GM21576 (cell line): ENCODE results near the gene MARK2.
"Not testable (repeated sequence)": the region's sequence is repeated elsewhere in the genome, so short reads cannot be mapped to it uniquely, and the experiment has no call there.

ENCODE experiments used
- ATAC-seq: cut with Tn5 transposase; IDR thresholded peaks from one replicate; pipeline ENCODE4 v1.9.1; 2021; ENCODE audit warnings: mild to moderate bottlenecking, moderate library complexity; ENCODE audit not compliant: unreplicated experiment

MARK2 gene

GRCh38 chr11:63838678-63839507 lies at the start of gene MARK2:
TSS of gene MARK2 (plus strand) at chr11:63839110. CDS start at chr11:63839507, 397 bp downstream.
- ATAC-seq, result peak; percentile 72

GRCh38 chr11:63791495-63792167 lies 47.3 kb upstream of the MARK2 start:
- ATAC-seq, result no peak

- ATAC-seq, result no peak
These were observed 45.7 kb upstream of the MARK2 start for GRCh38 chr11:63793161-63793560.

- no peak for ATAC-seq
These were observed 43.8 kb upstream of the MARK2 start for GRCh38 chr11:63795066-63795465.

- no peak for ATAC-seq
These were observed 38.0 kb upstream of the MARK2 start for GRCh38 chr11:63800921-63801320.

GRCh38 chr11:63802637-63803414 lies 36.1 kb upstream of the MARK2 start:
- ATAC-seq, result no peak

GRCh38 chr11:63804259-63804658 lies 34.7 kb upstream of the MARK2 start:
- no peak for ATAC-seq

GRCh38 chr11:63805844-63806415 lies 33.0 kb upstream of the MARK2 start:
- no peak for ATAC-seq

- not testable (repeated sequence) for ATAC-seq
These were observed 28.5 kb upstream of the MARK2 start for GRCh38 chr11:63810383-63810782.

- ATAC-seq, result no peak
These were observed 27.4 kb upstream of the MARK2 start for GRCh38 chr11:63811522-63811921.

- peak; percentile 69 for ATAC-seq
These were observed 25.8 kb upstream of the MARK2 start, which contains the start of gene SPINDOC for GRCh38 chr11:63813035-63813562. TSS of gene SPINDOC (plus strand) at chr11:63813456. CDS start at chr11:63813687, 231 bp downstream.

GRCh38 chr11:63813563-63814382 lies 25.1 kb upstream of the MARK2 start:
- ATAC-seq, result peak; percentile 24

GRCh38 chr11:63814383-63814736 lies 24.6 kb upstream of the MARK2 start:
- ATAC-seq, result no peak

- ATAC-seq, result no peak
These were observed 22.7 kb upstream of the MARK2 start for GRCh38 chr11:63816166-63816565.

GRCh38 chr11:63816732-63817131 lies 22.2 kb upstream of the MARK2 start:
- no peak for ATAC-seq

GRCh38 chr11:63817758-63818498 lies 21.0 kb upstream of the MARK2 start:
- no peak for ATAC-seq

GRCh38 chr11:63818609-63819008 lies 20.3 kb upstream of the MARK2 start:
- no peak for ATAC-seq

- ATAC-seq, result no peak
These were observed 17.5 kb upstream of the MARK2 start for GRCh38 chr11:63821411-63821810.

GRCh38 chr11:63826471-63827190 lies 12.3 kb upstream of the MARK2 start:
- no peak for ATAC-seq
